GM19397 (cell line): ENCODE measurements around the gene TOMM5.

Experiments
- ATAC-seq: cut with Tn5 transposase; IDR thresholded peaks from one replicate; pipeline ENCODE4 v1.9.1; 2021; ENCODE audit warnings: mild to moderate bottlenecking, moderate library complexity; ENCODE audit not compliant: unreplicated experiment

Gene TOMM5

DNA sequence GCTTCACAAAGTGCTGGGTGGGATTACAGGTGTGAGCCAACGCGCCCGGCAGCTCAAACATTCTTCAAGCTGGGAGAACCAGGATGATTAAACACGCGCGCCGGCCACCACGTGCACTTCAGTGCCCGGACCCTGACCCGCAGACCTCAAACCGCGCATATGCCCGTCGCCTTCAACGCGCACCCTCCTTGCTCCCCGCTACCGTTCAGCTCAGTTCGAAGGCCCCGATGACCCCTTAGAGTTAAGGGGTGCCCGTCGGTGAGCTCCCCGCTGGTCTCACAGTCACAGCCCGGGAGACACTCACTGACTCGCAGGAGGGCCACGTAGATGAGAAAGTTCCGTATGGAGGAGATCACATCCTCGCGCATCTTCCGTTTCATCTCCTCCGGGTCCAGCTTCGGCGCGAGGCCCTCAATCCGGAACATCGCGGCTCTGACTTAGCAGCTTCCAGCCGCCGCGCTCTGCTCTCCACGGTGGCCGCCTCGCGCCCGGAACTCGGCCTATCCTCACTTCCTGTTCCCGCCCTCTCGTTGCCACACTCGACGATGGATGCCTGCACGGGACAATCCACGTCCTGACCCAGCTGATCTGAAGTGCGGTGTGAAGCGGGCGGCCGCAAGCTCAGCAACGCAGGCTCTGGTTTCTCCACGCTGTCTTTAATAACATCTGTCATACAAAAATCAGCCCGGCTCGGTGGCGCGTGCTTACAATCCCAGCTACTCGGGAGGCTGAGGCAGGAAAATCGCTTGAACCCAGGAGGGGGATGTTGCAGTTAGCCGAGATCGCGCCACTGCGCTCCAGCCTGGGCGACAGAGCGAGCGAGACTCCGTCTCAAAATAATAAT is at the start of gene TOMM5:
Gene TOMM5 (minus strand): TSS at position 490 of the 844 bp plus-strand sequence. CDS start 65 bp downstream, at position 425.
- peak; percentile 93 for ATAC-seq

DNA sequence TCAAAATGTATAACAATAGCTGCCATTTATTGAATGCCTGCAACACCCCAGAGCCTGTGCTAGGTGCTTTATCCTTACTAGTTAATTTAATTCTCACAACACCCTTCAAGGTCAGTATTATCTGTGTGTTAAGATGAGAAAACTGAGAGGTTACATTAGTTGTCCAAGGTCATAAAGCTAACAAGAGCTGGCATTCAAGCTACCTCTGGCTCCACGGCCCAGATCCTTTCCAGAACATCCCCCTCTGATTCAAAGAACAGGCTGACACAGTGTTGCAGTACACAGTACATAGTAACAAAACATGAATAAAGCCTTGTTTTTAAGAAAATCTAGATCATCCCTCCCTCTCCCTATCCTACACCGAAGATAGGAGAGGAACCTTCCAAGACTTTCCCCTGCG is 48.9 kb upstream of the TOMM5 start:
- no peak for ATAC-seq

DNA sequence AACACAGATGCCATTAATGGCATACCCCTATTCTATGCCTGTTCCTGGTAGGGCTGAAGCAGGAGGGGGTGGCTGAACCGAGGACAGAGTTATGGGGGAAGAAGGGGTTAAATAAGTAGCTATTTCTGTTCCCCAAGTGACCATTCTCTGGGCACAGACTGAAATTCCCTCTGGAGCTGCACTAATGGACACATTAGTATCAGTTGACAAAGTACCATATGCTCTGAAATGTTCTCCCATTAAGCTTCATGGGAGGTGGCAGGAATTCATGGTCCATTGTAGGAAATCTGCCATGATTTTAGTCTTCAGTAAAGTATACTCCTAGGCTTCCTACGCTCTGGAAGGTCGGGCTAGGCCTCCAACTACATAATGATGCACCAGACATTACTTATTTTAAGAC is 47.8 kb upstream of the TOMM5 start:
- ATAC-seq, result no peak

- no peak for ATAC-seq
Measured at GRCh38 chr9:37639841-37640240, 47.4 kb upstream of the TOMM5 start.

GRCh38 chr9:37639109-37639762 is 46.8 kb upstream of the TOMM5 start:
- ATAC-seq, result no peak

DNA sequence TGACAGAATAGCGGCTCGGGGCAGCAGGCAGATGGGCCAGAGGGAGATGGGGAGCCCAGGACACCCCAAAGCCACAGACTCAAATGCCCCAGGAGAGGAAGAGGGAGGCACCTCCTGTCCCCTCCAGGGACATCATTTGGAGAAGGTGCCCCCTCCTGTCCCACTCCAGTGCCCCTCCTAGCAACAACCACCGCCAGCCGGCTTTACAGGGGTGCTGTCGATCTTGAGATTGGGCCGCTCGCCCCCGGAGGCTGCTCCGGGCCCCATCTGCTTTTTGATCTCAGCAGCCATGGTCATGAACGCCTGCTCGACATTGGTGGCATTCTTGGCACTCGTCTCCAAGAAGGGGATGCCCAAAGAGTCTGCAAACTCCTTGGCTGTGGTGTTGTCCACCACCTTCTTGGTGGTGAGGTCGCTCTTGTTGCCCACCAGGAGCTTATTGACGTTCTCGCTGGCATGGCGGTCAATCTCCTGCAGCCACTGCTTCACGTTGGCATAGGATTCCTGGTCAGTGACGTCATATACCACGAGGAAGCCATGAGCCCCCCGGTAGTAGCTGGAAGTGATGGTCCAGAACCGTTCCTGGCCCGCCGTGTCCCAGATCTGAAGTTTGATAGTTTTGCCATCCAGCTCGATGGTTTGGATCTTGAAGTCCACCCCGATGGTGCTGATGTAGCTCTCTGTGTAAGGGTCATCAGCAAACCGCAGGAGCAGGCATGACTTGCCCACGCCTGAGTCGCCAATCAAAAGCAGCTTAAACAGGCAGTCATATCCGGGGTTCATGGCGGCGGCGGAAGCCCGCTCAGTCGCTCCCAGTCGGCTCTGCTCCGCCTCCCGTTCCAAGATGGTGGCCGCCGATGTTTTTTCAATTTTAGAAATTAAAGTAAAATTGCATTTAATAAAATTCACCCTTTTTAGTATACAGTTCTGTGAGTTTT is 44.4 kb upstream of the TOMM5 start:
- ATAC-seq, result no peak

DNA sequence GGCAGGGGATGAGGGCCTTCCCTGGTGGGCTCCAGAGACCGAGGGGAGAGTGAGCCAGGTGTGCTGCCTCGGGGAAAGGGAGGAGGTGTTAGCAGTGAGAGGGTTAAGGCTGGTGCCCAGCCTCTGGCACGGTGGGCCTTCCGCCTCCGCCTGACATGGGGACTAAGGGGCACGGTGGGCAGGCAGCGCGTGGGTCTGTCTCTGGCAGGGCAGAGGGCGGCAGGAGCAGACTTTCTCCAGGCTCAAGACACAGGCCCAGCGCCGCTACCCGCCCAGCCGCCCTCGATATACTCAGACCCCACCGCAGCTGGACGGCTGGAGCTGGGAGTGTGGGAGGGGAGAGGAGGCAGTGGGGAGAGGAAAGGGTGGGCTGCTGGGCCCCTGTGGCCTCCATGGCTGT is 43.4 kb upstream of the TOMM5 start:
- no peak for ATAC-seq

GRCh38 chr9:37632479-37632878 is 40.1 kb upstream of the TOMM5 start:
- ATAC-seq, result no peak

- no peak for ATAC-seq
Measured at GRCh38 chr9:37626708-37627292, 34.4 kb upstream of the TOMM5 start.

- ATAC-seq, result no peak
Measured at GRCh38 chr9:37625758-37626147, 33.4 kb upstream of the TOMM5 start.

- ATAC-seq, result no peak
Measured at GRCh38 chr9:37625036-37625757, 32.8 kb upstream of the TOMM5 start.

DNA sequence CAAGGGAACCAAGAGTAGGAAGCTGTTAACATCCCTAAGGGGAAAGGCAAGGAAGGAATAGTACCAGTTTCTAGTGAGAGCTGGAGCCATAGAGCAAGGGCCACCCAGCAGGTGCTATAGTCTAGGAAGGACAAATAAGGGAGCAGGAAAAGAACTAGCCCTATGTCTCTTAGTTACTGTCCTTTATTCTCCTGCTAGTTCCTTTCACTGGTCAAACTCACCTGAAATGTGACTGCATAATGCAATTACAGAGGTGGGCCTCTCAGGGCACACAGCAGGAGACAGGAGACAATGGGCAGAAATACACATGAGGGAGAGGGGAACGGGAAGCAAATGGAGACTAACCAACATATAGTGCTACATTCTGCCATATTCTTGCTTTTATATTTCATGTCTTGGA is 31.7 kb upstream of the TOMM5 start:
- ATAC-seq, result no peak

- ATAC-seq, result no peak
Measured at GRCh38 chr9:37623267-37623666, 30.9 kb upstream of the TOMM5 start.

- no peak for ATAC-seq
Measured at GRCh38 chr9:37622462-37622861, 30.1 kb upstream of the TOMM5 start.

- no peak for ATAC-seq
Measured at GRCh38 chr9:37621273-37622121, 29.1 kb upstream of the TOMM5 start.

GRCh38 chr9:37620396-37620795 is 28.0 kb upstream of the TOMM5 start:
- ATAC-seq, result no peak

GRCh38 chr9:37619806-37620205 is 27.4 kb upstream of the TOMM5 start:
- no peak for ATAC-seq

GRCh38 chr9:37618817-37619216 is 26.4 kb upstream of the TOMM5 start:
- no peak for ATAC-seq

- no peak for ATAC-seq
Measured at GRCh38 chr9:37617832-37618231, 25.4 kb upstream of the TOMM5 start.
